Activated CD4-positive, alpha-beta T cell treated with anti-CD3 and anti-CD28 coated beads, Interleukin-2, amount 10 ng/mL, durations not matched to agents 24 days and 14 days (primary cell): Measurements from ENCODE around the gene POU2AF3. TPM values are rescaled to one million over a fixed set of nuclear protein-coding genes. Genes with fewer than 3 reads are reported as not detected.
A peak's percentile ranks its signal among the peaks of the same experiment; 100 is the strongest.
"Not testable (repeated sequence)": the region's sequence is repeated elsewhere in the genome, so short reads cannot be mapped to it uniquely, and the experiment has no call there.

Experiments used
- DNase-seq: peaks from one replicate; pipeline ENCODE4 v3.0.0; 2022
- H3K27ac Mint-ChIP-seq: one replicate; pipeline ENCODE4 v1.8.0; 2022; ENCODE audit warnings: mild to moderate bottlenecking, mixed read lengths
- H3K27me3 Mint-ChIP-seq: one replicate; pipeline ENCODE4 v1.8.0; 2022; ENCODE audit warnings: mixed read lengths
- H3K36me3 Mint-ChIP-seq: one replicate; pipeline ENCODE4 v1.8.0; 2022; ENCODE audit warnings: low read depth, mild to moderate bottlenecking, mixed read lengths
- H3K4me1 Mint-ChIP-seq: one replicate; pipeline ENCODE4 v1.8.0; 2021; ENCODE audit warnings: mixed read lengths
- H3K4me3 Mint-ChIP-seq: one replicate; pipeline ENCODE4 v1.8.0; 2022; ENCODE audit warnings: mild to moderate bottlenecking, moderate library complexity, mixed read lengths
- H3K9me3 Mint-ChIP-seq: one replicate; pipeline ENCODE4 v1.8.0; 2021; ENCODE audit warnings: mixed read lengths
- intact Hi-C: fragments of 100-400 bp; cut with micrococcal nuclease; formaldehyde crosslinking; loops from one replicate; pipeline ENCODE4 v1.15.1; 2023
- total RNA-seq: library from RNA; stranded (reverse); gene quantifications from 2 replicates; pipeline ENCODE4 v1.2.3, GENCODE V29; 2022

Gene POU2AF3
- total RNA-seq, 1 donor from 2014 or later, result 0.37 TPM

GRCh38 chr11:111285189-111286091 lies 12.9 kb upstream of the POU2AF3 start:
- Mint-ChIP-seq H3K27ac (no peak overlapping the region), H3K27me3 (peaks cover 5% of the 10 kb centered on the region), H3K4me3 (no peak overlapping the region), H3K9me3 (no peaks in the 10 kb centered on the region), H3K4me1 (no peaks in the 10 kb centered on the region), H3K36me3 (no peaks in the 10 kb centered on the region)
- intact Hi-C loops, result loop anchor here (10.0 kb wide), 1 partner anchor 279 kb away; no protein-coding TSS in a partner anchor
- DNase-seq, result no peak

- intact Hi-C loops, result no loop called here
- no peaks in the 10 kb centered on the region for H3K36me3 Mint-ChIP-seq
- H3K27me3 Mint-ChIP-seq, result peaks cover 6% of the 10 kb centered on the region
- H3K27ac Mint-ChIP-seq, result no peak overlapping the region
- H3K4me1 Mint-ChIP-seq, result no peaks in the 10 kb centered on the region
- DNase-seq, result no peak
- H3K4me3 Mint-ChIP-seq, result no peak overlapping the region
- no peaks in the 10 kb centered on the region for H3K9me3 Mint-ChIP-seq
These were observed 6.6 kb upstream of the POU2AF3 start for GRCh38 chr11:111291764-111292163.

GRCh38 chr11:111292408-111292807 lies 5.9 kb upstream of the POU2AF3 start:
- DNase-seq, H3K27ac Mint-ChIP-seq, H3K4me3 Mint-ChIP-seq, intact Hi-C loops, H3K27me3 Mint-ChIP-seq, H3K9me3 Mint-ChIP-seq, H3K4me1 Mint-ChIP-seq, H3K36me3 Mint-ChIP-seq: not testable (repeated sequence)

DNA sequence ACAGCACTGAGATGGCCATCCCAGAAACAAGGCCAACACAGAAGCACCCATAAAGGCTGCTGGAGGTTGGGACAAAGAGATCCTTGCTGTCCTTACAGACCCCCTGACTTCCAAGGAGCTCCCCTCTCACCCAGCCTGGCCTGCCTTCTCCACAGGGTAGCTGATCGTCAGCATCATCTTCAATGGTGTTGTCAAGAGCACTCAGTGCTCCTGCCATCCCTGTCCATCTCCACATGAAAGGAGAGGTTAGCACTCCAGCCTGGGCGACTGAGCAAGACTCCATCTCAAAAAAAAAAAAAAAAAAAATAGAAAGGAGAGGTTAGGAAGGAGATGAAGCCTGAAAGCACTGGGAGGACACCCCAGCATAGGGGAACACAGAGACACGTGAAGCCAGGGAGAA lies 2.1 kb upstream of the POU2AF3 start:
- Mint-ChIP-seq H3K9me3 (no peaks in the 10 kb centered on the region), H3K27ac (no peak overlapping the region), H3K27me3 (peaks cover 31% of the 10 kb centered on the region), H3K4me1 (peaks cover 4% of the 10 kb centered on the region), H3K36me3 (no peaks in the 10 kb centered on the region), H3K4me3 (no peak overlapping the region)
- DNase-seq, result no peak
- intact Hi-C loops, result no loop called here

DNA sequence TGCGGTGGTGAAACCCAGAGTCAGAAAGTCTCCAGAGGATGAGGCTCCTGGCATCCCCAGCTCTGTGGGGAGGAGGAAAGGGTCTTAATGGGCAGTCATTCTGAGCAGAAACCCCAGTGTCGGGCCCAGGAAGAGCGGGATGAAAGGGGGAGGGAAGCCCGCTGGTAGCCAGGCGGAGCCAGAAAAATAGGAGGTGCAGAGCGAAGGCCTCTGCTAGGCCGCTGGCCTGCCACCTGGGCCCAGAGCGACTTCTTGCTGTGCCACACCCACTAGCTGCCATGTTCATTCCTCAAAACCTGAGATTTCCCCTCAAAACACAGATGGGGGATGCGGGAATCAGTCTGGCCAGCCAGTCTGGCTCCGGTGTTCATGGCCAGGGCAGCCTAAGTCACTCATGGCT lies 650 bp upstream of the POU2AF3 start:
- no peaks in the 10 kb centered on the region for H3K9me3 Mint-ChIP-seq
- H3K4me1 Mint-ChIP-seq, result peaks cover 4% of the 10 kb centered on the region
- peaks cover 42% of the 10 kb centered on the region for H3K27me3 Mint-ChIP-seq
- H3K36me3 Mint-ChIP-seq, result no peaks in the 10 kb centered on the region
- no peak overlapping the region for H3K27ac Mint-ChIP-seq
- no peak overlapping the region for H3K4me3 Mint-ChIP-seq
- intact Hi-C loops, result no loop called here
- peak; percentile 46 for DNase-seq

DNA sequence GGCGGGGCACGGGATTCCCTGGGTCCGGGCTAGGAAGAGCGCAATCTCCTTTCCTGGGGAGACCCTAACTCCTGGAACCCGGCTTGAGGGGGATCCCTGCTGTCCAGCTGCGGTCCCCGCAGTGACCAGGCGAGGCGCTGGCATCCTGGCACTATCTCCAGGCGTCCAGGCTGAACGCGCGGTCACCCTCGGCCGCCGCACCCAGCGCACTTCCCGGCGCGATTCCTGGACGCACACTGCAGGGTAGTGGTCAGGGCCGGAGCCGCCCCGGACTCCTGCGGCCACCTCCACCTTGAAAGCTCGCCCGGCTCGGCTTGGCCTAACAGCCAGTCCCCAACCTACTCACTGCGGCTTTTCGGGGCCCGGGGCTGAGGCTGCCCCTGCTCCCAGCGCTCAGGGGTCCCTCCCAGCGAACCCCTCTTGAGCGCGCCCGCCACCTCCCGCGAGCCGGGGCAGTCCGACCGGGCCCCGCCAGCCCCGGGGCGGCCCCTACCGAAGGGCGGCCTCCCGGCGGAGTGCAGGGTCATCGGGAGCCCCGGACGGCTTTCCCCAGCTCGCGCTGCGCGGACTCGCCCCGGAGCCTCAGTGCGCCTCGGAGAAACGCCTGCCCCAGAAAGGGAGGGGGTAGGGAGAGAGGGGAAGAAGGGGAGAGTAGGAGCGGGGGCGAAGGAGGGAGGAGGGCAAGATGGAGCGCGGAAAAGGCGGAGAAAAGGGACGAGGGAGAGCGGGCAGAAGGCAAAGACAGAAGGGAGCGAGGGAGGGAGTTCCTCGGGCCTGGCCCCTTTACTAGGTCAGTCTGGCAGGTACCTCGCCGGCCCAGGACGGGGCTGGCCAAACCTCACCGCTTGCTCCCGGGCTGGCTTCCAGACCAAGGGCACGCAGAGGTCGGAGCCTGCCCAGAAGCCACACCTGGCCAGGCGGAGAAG lies 1.0 kb downstream of the POU2AF3 start:
- intact Hi-C loops, result no loop called here
- Mint-ChIP-seq H3K4me3 (peak overlapping the region; percentile 44), H3K9me3 (no peaks in the 10 kb centered on the region), H3K36me3 (no peaks in the 10 kb centered on the region), H3K27ac (no peak overlapping the region), H3K4me1 (peaks cover 4% of the 10 kb centered on the region), H3K27me3 (peaks cover 49% of the 10 kb centered on the region)
- peak; percentile 54 for DNase-seq

- DNase-seq, result no peak
- H3K9me3 Mint-ChIP-seq, result no peaks in the 10 kb centered on the region
- H3K4me3 Mint-ChIP-seq, result peak overlapping the region; percentile 43
- peaks cover 60% of the 10 kb centered on the region for H3K27me3 Mint-ChIP-seq
- no peaks in the 10 kb centered on the region for H3K36me3 Mint-ChIP-seq
- peaks cover 4% of the 10 kb centered on the region for H3K4me1 Mint-ChIP-seq
- no peak overlapping the region for H3K27ac Mint-ChIP-seq
- intact Hi-C loops, result no loop called here
These were observed 2.2 kb downstream of the POU2AF3 start for GRCh38 chr11:111300569-111300968.

GRCh38 chr11:111301004-111301841 lies 2.9 kb downstream of the POU2AF3 start:
- peaks cover 4% of the 10 kb centered on the region for H3K4me1 Mint-ChIP-seq
- no peak overlapping the region for H3K4me3 Mint-ChIP-seq
- H3K27me3 Mint-ChIP-seq, result peaks cover 64% of the 10 kb centered on the region
- H3K36me3 Mint-ChIP-seq, result no peaks in the 10 kb centered on the region
- no peak for DNase-seq
- no peaks in the 10 kb centered on the region for H3K9me3 Mint-ChIP-seq
- intact Hi-C loops, result no loop called here
- no peak overlapping the region for H3K27ac Mint-ChIP-seq

DNA sequence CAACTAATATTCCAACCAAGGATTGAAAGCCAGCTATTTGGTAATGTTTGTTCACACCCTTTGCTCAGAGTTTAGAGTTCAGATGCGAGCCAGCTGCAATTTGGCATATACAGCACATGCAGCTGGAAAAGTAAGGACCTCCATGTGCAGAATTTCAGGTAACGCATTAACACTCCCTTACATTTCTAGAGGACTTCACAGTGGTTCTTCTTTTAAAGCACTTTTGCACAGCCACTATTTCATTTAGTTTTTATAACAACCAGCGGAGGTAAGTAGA lies 3.4 kb downstream of the POU2AF3 start:
- Mint-ChIP-seq H3K27me3 (peaks cover 68% of the 10 kb centered on the region), H3K36me3 (no peaks in the 10 kb centered on the region), H3K4me1 (peaks cover 4% of the 10 kb centered on the region), H3K9me3 (no peaks in the 10 kb centered on the region), H3K4me3 (no peak overlapping the region), H3K27ac (no peak overlapping the region)
- no peak for DNase-seq
- intact Hi-C loops, result no loop called here

DNA sequence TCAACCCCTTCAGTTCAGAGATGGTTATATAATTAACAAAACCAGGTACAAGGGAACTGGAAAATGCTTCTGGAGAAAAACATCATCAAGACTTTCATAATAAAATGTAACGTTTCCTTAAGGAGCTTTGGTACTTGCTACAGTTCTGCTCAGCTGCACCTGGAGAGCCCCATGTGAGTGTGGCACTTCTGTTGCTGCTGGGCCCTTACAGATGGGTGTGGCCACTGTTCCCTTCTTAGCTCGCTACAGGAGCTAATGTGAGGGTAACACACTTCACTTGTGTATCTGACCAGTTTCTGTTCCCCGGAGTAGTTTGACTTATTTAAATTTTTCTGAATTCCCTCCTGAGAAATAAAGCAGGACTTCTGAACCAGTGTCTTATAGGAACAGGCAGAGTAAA lies 4.0 kb downstream of the POU2AF3 start:
- intact Hi-C loops, result no loop called here
- Mint-ChIP-seq H3K4me1 (peaks cover 4% of the 10 kb centered on the region), H3K27ac (no peak overlapping the region), H3K9me3 (no peaks in the 10 kb centered on the region), H3K4me3 (no peak overlapping the region), H3K36me3 (no peaks in the 10 kb centered on the region), H3K27me3 (peaks cover 72% of the 10 kb centered on the region)
- DNase-seq, result no peak

- no peak for DNase-seq
- no peak overlapping the region for H3K4me3 Mint-ChIP-seq
- H3K27me3 Mint-ChIP-seq, result peaks cover 71% of the 10 kb centered on the region
- intact Hi-C loops, result no loop called here
- H3K9me3 Mint-ChIP-seq, result no peaks in the 10 kb centered on the region
- no peak overlapping the region for H3K27ac Mint-ChIP-seq
- H3K4me1 Mint-ChIP-seq, result peaks cover under 1% of the 10 kb centered on the region
- H3K36me3 Mint-ChIP-seq, result no peaks in the 10 kb centered on the region
These were observed 5.1 kb downstream of the POU2AF3 start for GRCh38 chr11:111303461-111303860.

DNA sequence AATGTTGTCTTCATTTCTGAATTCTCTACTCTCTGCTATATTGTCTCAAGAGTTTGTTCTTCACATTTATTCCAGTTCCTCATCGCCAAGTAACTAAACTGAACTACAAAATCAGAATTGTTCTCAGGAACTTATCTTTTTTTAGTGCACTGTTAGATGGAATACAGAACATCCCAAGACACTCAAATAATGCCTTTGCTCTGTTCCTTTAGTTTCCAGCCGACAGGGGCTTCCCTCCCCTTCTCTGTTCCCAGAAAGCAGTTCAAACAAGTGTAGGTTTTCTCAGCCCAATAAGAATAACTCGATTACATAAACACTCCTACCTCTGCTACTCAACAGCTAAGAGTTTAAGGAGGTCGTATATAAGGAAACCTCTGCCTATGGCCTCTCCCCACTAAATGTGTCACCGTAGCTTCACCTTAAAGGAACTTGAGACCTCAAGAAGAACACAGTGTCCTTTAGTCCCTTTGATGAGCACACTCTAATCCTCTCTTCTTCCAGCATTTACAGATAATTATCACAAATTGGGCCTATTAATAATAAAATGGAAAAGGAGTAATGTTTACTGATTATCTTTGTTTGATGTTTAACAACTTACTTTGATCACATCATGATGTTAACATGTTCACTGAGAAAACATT lies 6.9 kb downstream of the POU2AF3 start:
- no peaks in the 10 kb centered on the region for H3K9me3 Mint-ChIP-seq
- intact Hi-C loops, result no loop called here
- H3K4me1 Mint-ChIP-seq, result no peaks in the 10 kb centered on the region
- H3K27me3 Mint-ChIP-seq, result peaks cover 65% of the 10 kb centered on the region
- no peak overlapping the region for H3K4me3 Mint-ChIP-seq
- no peak overlapping the region for H3K27ac Mint-ChIP-seq
- no peaks in the 10 kb centered on the region for H3K36me3 Mint-ChIP-seq
- DNase-seq, result no peak

GRCh38 chr11:111305876-111306275 lies 7.5 kb downstream of the POU2AF3 start:
- Mint-ChIP-seq H3K4me3 (no peak overlapping the region), H3K9me3 (no peaks in the 10 kb centered on the region), H3K4me1 (no peaks in the 10 kb centered on the region), H3K27ac (no peak overlapping the region), H3K36me3 (no peaks in the 10 kb centered on the region), H3K27me3 (peaks cover 62% of the 10 kb centered on the region)
- DNase-seq, result no peak
- intact Hi-C loops, result no loop called here
